Measurements from ENCODE around the gene SNX8.

GRCh38 chr7:2354186-2354938 is 40.1 kb upstream of the SNX8 start, which contains the start of gene EIF3B:
- TF ChIP-seq CTCF (IDR thresholded peaks at IDR 0.05) (peak in 2 of 4 experiments; percentile 12 to 29), POLR2A (IDR thresholded peaks at IDR 0.05) (peak; percentile 24), POLR2AphosphoS5 (IDR thresholded peaks at IDR 0.05) (peak; percentile 79)

Data from prostate gland (tissue), 2 donors.